ENCODE measurements around the gene TEX22. TPM values are rescaled to one million over a fixed set of nuclear protein-coding genes. Genes with fewer than 3 reads are reported as not detected.

TEX22 gene
- total and polyA plus RNA-seq, 2 experiments from 2014 or later: 0.21 TPM

- Histone ChIP-seq H3K79me2 (replicated peaks; ENCODE audit: insufficient read depth) (no peaks in the 10 kb centered on the region), H3F3A (replicated peaks; ENCODE audit: low read depth) (no peaks in the 10 kb centered on the region; the same call in 1 of the 2 replicates), H2AFZ (no peak overlapping the region), H3K9me2 (ENCODE audit: insufficient read depth) (no peaks in the 10 kb centered on the region), H4K20me1 (replicated peaks; ENCODE audit: insufficient read depth) (peaks cover 4% of the 10 kb centered on the region), H3K36me3 (ENCODE audit: insufficient read depth) (no peaks in the 10 kb centered on the region), H3K4me3 (no peak overlapping the region), H3K27me3 (ENCODE audit: insufficient read depth) (no peaks in the 10 kb centered on the region), H3K4me2 (no peak overlapping the region), H3K27ac (ENCODE audit: low read depth) (no peak overlapping the region), H3K4me1 (ENCODE audit: insufficient read depth) (no peaks in the 10 kb centered on the region)
- Mint-ChIP-seq H3K4me3 (no peak overlapping the region), H3K27ac (no peak overlapping the region), H3K9me3 (no peaks in the 10 kb centered on the region; the same call in 2 of the 3 replicates), H3K4me1 (peaks cover 10% of the 10 kb centered on the region), H3K27me3 (ENCODE audit: insufficient read depth, low read depth, poor library complexity) (peaks cover 6% of the 10 kb centered on the region), H3K36me3 (ENCODE audit: low read depth) (peaks cover 9% of the 10 kb centered on the region; the same call in 2 of the 3 replicates)
- DNase-seq (ENCODE audit: low spot score) (no peak), ATAC-seq (no peak)
- no peak for TF ChIP-seq ZNF462 (CRISPR knock-in tag; IDR thresholded peaks at IDR 0.05)
- no peak for TF ChIP-seq EZH2 (IDR thresholded peaks at IDR 0.05; ENCODE audit: low read depth, unreplicated experiment)
- no peak for TF ChIP-seq EZH2phosphoT487 (IDR thresholded peaks at IDR 0.05; ENCODE audit: unreplicated experiment)
- TF ChIP-seq CTCF (conservative IDR thresholded peaks at IDR 0.05; ENCODE audit: low read depth in 2 of 2): no peak
- TF ChIP-seq CREB1 (CRISPR knock-in tag; IDR thresholded peaks at IDR 0.05; ENCODE audit: low read depth): no peak
- no peak for TF ChIP-seq REST (IDR thresholded peaks at IDR 0.05; ENCODE audit: unreplicated experiment)
- no peak for TF ChIP-seq ZNF331 (CRISPR knock-in tag; IDR thresholded peaks at IDR 0.05; ENCODE audit: low read depth)
- TF ChIP-seq ETS1 (IDR thresholded peaks at IDR 0.05): no peak
- TF ChIP-seq STAT1 (IDR thresholded peaks at IDR 0.05; ENCODE audit: unreplicated experiment): no peak
These were observed 42.3 kb upstream of the TEX22 start for GRCh38 chr14:105355850-105356604.
